Natural killer cell (primary cell): Measurements from ENCODE around the gene SLC10A3. TPM values are rescaled to one million over a fixed set of nuclear protein-coding genes. Genes with fewer than 3 reads are reported as not detected.
A peak's percentile ranks its signal among the peaks of the same experiment; 100 is the strongest.

Experiments
- ATAC-seq, 3 donors: fragments of 150-1000 bp in 2 of 3; fragments of 200-7000 bp in 1 of 3; cut with Tn5 transposase; 1 replicate in 1 of 3; 2 replicates in 2 of 3; pipeline ENCODE4 v1.10.0; 2021; ENCODE audit warnings: mild to moderate bottlenecking in 2 of 3, moderate library complexity in 2 of 3
- DNase-seq, 2 donors: peaks; one replicate each; pipeline versions ENCODE4 v3.0.0 to v3.0.0-alpha.2; 2013 to 2021; ENCODE audit warnings: mixed read lengths in 1 of 2
- H3K27ac ChIP-seq: one replicate; pipeline ENCODE4 v1.5.1; 2013; ENCODE audit warnings: mild to moderate bottlenecking, low read length
- H3K27me3 ChIP-seq: one replicate; pipeline ENCODE4 v1.6.1; 2013; ENCODE audit warnings: low read length; ENCODE audit not compliant: control insufficient read depth, insufficient read depth
- H3K36me3 ChIP-seq: one replicate; pipeline ENCODE4 v1.6.1; 2013; ENCODE audit warnings: low read length; ENCODE audit not compliant: control insufficient read depth, insufficient read depth
- H3K4me1 ChIP-seq: one replicate; pipeline ENCODE4 v1.6.1; 2013; ENCODE audit warnings: low read length; ENCODE audit not compliant: control insufficient read depth, insufficient read depth
- H3K4me3 ChIP-seq: one replicate; pipeline ENCODE4 v1.5.1; 2013; ENCODE audit warnings: low read length
- H3K9me3 ChIP-seq: one replicate; pipeline ENCODE4 v1.6.1; 2013; ENCODE audit warnings: low read length; ENCODE audit not compliant: control insufficient read depth, insufficient read depth
- H3K27ac Mint-ChIP-seq, 2 donors: one replicate each; pipeline ENCODE4 v1.8.0; 2022; ENCODE audit warnings: mild to moderate bottlenecking in 2 of 2, mixed read lengths in 2 of 2, moderate library complexity in 1 of 2
- H3K27me3 Mint-ChIP-seq, 2 donors: one replicate each; pipeline ENCODE4 v1.8.0; 2022; ENCODE audit warnings: low read depth in 2 of 2, mixed read lengths in 2 of 2
- H3K36me3 Mint-ChIP-seq: one replicate; pipeline ENCODE4 v1.8.0; 2022; ENCODE audit warnings: mixed read lengths
- H3K4me1 Mint-ChIP-seq, 2 donors: one replicate each; pipeline ENCODE4 v1.8.0; 2022; ENCODE audit warnings: mixed read lengths in 2 of 2
- H3K4me3 Mint-ChIP-seq: one replicate; pipeline ENCODE4 v1.8.0; 2022; ENCODE audit warnings: mild to moderate bottlenecking, moderate library complexity, mixed read lengths
- H3K9me3 Mint-ChIP-seq, 2 donors: one replicate each; pipeline ENCODE4 v1.8.0; 2022; ENCODE audit warnings: mixed read lengths in 2 of 2
- WGBS: methylation state at CpG from one replicate; pipeline ENCODE4 v1.1.7; 2013; ENCODE audit warnings: missing lambda C conversion rate; ENCODE audit not compliant: insufficient coverage; 5-methylcytosine and 5-hydroxymethylcytosine counted together
- intact Hi-C: fragments of 100-400 bp; cut with micrococcal nuclease; formaldehyde crosslinking; loops from one replicate; pipeline ENCODE4 v1.14.2; 2022
- total RNA-seq, 4 donors: library from RNA; stranded (reverse); fragments of 120-200 nt in 1 of 4; gene quantifications; one replicate each; pipeline versions ENCODE4 v1.2.3 to v1.2.4, GENCODE V29; 2013 to 2022
- TF ChIP-seq, protein P1 (sequence below): fragments of 200-600 bp; IDR thresholded peaks from one replicate; pipeline ENCODE4 v1.8.0; 2022; ENCODE audit warnings: antibody characterized with exemption

Gene SLC10A3
- total RNA-seq, 3 donors from 2014 or later (not counting 1 experiment from before 2014, with no cell fraction given): 26.5 to 42.1 (median 31.8) TPM

DNA sequence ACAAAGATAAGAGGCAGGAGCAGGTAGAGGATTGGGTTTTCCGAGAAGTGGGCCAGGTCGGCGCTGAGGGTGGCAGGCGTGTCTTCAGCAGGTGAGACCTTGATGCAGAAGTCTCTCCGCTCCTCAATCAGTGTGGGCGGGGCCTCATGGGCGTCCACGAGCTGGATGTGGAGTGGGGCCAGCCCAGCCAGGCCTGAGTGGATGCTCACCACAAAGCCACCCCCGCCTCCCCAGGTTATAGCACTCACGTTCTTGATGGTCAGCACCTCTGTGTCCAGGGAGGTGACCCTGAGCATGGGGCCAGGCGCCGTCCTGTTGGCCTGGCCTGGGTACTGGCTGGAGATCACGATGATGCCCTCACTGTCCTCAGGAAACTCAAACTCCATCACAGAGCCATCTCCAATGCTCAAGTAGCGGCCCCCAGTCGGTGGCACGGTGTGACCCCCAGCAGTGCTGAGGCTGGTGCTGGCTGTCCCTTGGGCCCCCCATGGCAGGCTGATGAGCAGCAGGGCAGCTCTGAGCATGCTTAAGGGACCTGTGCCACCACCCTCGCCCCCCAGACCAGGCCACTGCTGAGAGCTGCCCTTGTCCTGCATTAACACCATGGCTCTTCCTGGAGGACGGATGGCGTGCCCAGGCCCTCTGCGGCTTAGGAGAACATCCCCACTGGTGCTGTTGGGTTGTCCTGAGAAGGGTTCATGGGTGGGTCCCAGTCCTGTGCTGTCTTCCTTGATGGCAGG is 1.9 kb downstream of the SLC10A3 start:
- H3K4me3 Mint-ChIP-seq: peak overlapping the region; percentile 58
- Histone ChIP-seq H3K9me3 (no peaks in the 10 kb centered on the region), H3K27ac (no peak overlapping the region), H3K4me1 (peaks cover 59% of the 10 kb centered on the region), H3K27me3 (no peaks in the 10 kb centered on the region), H3K4me3 (no peak overlapping the region), H3K36me3 (peaks cover 17% of the 10 kb centered on the region)
- DNase-seq (no peak), ATAC-seq (no peak)
- H3K4me1 Mint-ChIP-seq: peaks cover 15 to 17% of the 10 kb centered on the region in 2 donors
- no peaks in the 10 kb centered on the region for H3K9me3 Mint-ChIP-seq
- H3K27me3 Mint-ChIP-seq: no peaks in the 10 kb centered on the region
- intact Hi-C loops: no loop called here
- H3K27ac Mint-ChIP-seq: peak overlapping the region; percentile 73 to 93
- 93% methylated on average over 20 of the region's 20 CpGs for WGBS
- TF ChIP-seq, protein P1, sequence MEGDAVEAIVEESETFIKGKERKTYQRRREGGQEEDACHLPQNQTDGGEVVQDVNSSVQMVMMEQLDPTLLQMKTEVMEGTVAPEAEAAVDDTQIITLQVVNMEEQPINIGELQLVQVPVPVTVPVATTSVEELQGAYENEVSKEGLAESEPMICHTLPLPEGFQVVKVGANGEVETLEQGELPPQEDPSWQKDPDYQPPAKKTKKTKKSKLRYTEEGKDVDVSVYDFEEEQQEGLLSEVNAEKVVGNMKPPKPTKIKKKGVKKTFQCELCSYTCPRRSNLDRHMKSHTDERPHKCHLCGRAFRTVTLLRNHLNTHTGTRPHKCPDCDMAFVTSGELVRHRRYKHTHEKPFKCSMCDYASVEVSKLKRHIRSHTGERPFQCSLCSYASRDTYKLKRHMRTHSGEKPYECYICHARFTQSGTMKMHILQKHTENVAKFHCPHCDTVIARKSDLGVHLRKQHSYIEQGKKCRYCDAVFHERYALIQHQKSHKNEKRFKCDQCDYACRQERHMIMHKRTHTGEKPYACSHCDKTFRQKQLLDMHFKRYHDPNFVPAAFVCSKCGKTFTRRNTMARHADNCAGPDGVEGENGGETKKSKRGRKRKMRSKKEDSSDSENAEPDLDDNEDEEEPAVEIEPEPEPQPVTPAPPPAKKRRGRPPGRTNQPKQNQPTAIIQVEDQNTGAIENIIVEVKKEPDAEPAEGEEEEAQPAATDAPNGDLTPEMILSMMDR: no peak
- H3K36me3 Mint-ChIP-seq: no peaks in the 10 kb centered on the region

DNA sequence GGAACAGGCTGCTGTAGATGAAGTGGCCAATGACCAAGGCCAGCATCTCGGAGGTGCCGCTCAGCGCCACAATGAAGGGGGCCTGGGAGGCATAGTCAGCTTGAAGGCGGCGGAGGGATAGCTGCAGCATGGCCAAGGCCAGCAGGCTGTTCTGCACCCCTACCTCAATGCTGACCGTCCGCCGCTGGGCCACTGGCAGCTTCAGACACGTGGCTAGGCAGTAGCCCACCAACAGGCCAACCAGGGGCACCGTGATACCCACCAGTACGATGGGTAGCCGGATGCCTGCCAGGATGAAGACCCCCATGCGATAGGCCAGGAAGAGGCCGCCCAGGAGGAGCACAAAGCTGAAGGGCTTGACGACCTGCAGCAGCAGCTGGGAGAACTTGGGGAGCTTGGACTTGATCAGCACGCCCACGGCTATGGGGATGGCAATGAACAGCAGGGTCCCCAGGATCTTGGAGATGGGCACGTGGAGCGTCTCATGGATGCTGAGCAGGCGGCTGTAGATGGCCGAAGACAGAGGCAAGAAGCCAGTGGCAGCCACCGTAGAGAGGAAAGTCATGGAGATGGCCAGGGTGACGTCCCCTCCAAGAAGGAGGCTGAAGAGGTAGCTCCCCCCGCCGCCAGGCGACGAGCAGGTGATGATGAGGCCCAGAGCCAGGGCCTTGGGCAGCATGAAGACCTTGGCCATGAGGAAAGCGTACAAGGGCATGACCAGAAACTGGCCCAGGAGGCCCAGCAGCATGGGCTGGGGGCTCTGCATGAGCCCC is 2.7 kb downstream of the SLC10A3 start:
- no peak for DNase-seq
- no peaks in the 10 kb centered on the region for H3K27me3 ChIP-seq
- intact Hi-C loops: no loop called here
- Mint-ChIP-seq H3K4me3 (peak overlapping the region; percentile 88), H3K9me3 (no peaks in the 10 kb centered on the region), H3K36me3 (no peaks in the 10 kb centered on the region), H3K4me1 (peaks cover 15 to 20% of the 10 kb centered on the region in 2 donors), H3K27ac (peak overlapping the region; percentile 54 to 73), H3K27me3 (no peaks in the 10 kb centered on the region)
- H3K27ac ChIP-seq: peak overlapping the region; percentile 76
- no peak for ATAC-seq
- no peak overlapping the region for H3K4me3 ChIP-seq
- peaks cover 17% of the 10 kb centered on the region for H3K36me3 ChIP-seq
- H3K9me3 ChIP-seq: no peaks in the 10 kb centered on the region
- WGBS: 98% methylated on average over 28 of the region's 28 CpGs
- TF ChIP-seq, protein P1: no peak
- peaks cover 59% of the 10 kb centered on the region for H3K4me1 ChIP-seq

DNA sequence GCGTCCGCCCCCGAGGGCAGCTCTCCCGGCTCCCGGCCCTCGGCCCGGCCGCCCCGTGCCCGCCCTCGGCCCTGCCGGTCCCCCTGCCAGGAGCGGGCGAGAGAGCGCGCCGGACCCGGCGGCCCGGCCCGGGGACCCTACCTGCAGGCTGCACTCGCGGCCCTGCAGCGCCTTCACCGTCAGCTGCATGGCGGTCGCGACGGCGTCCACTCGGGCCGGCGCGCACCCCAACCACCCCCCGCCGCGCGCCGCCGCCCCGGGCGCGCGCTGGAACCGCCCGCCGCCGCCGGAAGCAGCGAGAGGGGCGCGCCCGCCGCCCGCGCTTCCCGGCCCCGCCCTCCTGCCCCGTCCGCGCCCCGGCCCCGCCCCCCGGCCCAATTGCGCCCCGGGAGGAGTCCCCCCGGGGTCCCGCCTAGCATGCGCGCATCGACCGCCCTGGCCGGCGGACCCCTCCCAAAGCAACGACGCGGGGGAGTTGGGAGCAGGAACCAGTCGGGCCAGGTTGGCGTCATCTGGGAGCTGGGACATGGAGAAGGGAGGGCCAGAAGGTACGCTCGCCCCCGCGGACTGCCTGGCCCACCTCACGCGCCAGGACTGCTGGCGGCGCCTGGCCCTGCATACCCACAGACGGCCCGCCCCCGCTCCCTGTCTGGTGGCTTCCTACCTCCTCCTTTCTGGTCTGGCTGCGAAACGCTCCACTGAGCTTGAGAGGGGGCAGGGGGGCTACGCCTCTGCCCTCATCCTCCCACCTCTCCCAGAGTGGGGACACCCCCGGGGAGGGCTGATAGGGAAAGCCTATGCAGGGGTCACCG is 3.8 kb downstream of the SLC10A3 start, which contains the start of gene UBL4A:
Gene UBL4A, minus strand, starts transcription at position 220 of the 812 bp plus-strand sequence. Its CDS starts 31 bp downstream, at position 189.
- Histone ChIP-seq H3K27me3 (no peaks in the 10 kb centered on the region), H3K9me3 (no peaks in the 10 kb centered on the region), H3K4me1 (peaks cover 59% of the 10 kb centered on the region), H3K36me3 (peaks cover 17% of the 10 kb centered on the region), H3K4me3 (peak within 1 kb of the TSS; percentile 49), H3K27ac (peak within 1 kb of the TSS; percentile 76)
- peak within 1 kb of the TSS; percentile 88 for H3K4me3 Mint-ChIP-seq
- peaks cover 15 to 20% of the 10 kb centered on the region in 2 donors for H3K4me1 Mint-ChIP-seq
- WGBS: under 1% methylated on average over 93 of the region's 95 CpGs
- TF ChIP-seq, protein P1: no peak
- intact Hi-C loops: no loop called here
- H3K36me3 Mint-ChIP-seq: no peaks in the 10 kb centered on the region
- H3K27me3 Mint-ChIP-seq: no peaks in the 10 kb centered on the region
- H3K9me3 Mint-ChIP-seq: no peaks in the 10 kb centered on the region
- H3K27ac Mint-ChIP-seq: peak within 1 kb of the TSS; percentile 70 to 73
- DNase-seq (peak; percentile 44 to 74), ATAC-seq (peak; percentile 16 to 47 (median 30))
